ENCODE data around the gene TIFAB.
"Not testable (repeated sequence)": the region's sequence is repeated elsewhere in the genome, so short reads cannot be mapped to it uniquely, and the experiment has no call there.

Gene TIFAB

GRCh38 chr5:135452321-135453030 lies at the start of gene TIFAB:
Gene TIFAB (minus strand): TSS chr5:135452351. CDS start chr5:135449939, 2,412 bp downstream.
- DNase-seq: peak in 1 of 56 donors; percentile 6

DNA sequence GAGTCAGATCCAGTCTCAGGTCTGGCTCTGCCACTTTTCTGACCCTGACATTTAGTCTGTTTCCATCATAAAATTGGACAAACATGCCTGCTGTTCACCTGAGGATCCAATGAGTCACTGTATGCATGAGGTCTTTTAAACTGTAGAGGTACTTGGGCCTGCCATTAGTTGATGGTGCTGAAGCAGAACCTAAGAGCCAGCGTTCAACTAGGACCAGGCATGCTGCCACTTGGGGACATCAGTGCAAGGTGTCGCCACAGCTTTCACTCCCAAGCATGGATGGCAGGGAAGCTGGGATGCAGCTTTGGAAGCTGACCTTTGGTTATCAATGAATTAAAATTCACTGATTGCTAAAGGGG lies 46.5 kb upstream of the TIFAB start:
- no peak for DNase-seq

- DNase-seq: peak in 8 of 56 donors; percentile 12 to 54 (median 28)
Measured at GRCh38 chr5:135497971-135498636, 46.0 kb upstream of the TIFAB start.

DNA sequence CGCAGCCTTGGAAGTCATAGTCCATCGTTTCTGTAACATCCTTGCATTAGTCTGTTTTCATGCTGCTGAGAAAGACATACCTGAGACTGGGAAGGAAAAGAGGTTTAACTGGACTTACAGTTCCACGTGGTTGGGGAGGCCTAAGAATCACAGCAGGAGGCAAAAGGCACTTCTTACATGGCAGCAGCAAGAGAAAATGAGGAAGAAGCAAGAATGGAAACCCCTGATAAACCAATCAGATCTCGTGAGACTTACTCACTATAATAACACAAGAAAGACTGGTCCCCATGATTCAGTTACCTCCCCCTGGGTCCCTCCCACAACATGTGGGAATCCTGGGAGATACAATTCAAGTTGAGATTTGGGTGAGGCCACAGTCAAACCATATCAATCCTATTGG lies 43.4 kb upstream of the TIFAB start:
- DNase-seq: not testable (repeated sequence)

- DNase-seq: no peak
Measured at GRCh38 chr5:135494196-135494595, 42.0 kb upstream of the TIFAB start.

GRCh38 chr5:135493406-135494180 lies 41.4 kb upstream of the TIFAB start:
- peak in 1 of 56 donors; percentile 11 for DNase-seq

GRCh38 chr5:135492319-135492626 lies 40.1 kb upstream of the TIFAB start:
- no peak for DNase-seq

GRCh38 chr5:135491552-135492318 lies 39.6 kb upstream of the TIFAB start:
- no peak for DNase-seq

- DNase-seq: no peak
Measured at GRCh38 chr5:135491038-135491551, 38.9 kb upstream of the TIFAB start.

DNA sequence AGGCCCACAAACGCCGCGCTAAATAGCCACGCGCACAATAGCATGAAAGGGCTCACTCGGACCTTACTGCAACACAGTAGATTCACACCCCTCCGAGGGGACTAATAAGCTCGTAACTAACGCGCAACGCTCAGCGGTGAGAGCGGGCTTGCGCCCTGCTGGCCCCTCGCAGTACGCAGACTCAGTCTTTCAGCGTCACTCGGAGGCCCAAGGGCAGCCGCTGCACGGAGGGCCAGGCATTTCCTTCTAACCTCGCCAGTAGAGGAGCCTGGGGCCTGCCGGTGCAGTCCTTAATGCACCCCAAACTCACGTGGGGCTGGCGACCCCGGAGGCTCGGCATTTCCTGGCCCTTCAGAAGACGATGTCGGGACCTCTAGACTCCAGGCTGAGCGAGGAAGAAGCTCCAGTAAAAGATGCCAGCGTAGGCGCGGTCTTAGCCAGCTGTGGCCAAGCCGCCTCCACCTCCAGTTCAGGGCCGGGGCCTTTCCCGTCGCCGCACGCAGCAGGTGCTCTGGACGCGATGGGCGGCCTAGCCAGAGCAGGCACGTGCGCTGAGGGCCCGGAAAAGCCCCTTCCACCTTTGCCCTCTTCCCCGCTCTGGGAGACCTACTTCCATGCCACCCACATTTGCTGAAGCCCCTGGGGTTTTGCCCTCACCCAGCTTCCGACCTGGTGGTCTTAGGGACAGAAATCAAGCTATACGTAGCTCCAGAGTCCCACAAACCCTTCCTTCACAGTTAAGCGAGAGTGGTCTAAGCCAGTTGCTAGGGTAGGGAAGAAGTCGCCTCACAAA lies 38.3 kb upstream of the TIFAB start:
- no peak for DNase-seq

DNA sequence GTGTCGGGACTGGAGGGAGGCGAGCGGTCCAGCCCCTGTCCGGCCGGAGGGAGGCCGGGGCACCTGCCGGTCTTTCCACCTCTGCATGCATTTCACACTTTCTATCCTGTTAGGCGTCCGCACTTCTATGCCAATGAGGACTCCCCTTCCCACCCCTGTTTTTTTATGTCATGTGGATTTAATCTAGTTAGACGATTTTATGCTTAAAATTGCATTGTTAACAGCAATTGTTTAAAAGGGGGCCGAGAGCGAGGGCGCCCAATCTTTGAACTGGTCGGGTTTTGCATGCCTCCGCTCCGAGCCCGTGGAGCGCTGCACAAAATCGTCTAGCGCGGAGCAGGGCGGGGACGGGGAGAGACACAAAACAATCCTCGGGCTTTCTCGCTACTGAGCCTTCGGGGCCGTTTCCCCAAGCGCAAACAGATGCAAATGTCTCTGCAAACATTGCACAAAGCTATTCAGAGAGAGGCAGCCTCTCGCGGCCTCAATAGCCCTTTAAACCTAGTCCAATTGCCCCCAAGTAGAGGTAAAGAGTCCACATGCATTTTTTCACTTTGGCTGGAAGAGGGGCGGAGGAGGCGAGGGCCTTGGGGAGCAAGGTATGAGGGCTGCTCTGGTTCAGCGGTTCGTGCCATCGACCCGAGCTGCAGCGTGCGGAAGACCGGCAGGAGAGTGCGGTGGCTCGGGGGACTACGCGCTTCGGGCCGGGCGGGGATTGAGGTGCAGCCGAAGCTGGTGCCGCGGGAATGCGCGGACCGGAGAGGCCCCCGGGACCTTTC lies 37.5 kb upstream of the TIFAB start:
- no peak for DNase-seq

GRCh38 chr5:135488727-135489465 lies 36.7 kb upstream of the TIFAB start:
- DNase-seq: peak in 40 of 56 donors; percentile 9 to 84 (median 42)

GRCh38 chr5:135487839-135488514 lies 35.8 kb upstream of the TIFAB start:
- no peak for DNase-seq

- no peak for DNase-seq
Measured at GRCh38 chr5:135487037-135487395, 34.9 kb upstream of the TIFAB start.

DNA sequence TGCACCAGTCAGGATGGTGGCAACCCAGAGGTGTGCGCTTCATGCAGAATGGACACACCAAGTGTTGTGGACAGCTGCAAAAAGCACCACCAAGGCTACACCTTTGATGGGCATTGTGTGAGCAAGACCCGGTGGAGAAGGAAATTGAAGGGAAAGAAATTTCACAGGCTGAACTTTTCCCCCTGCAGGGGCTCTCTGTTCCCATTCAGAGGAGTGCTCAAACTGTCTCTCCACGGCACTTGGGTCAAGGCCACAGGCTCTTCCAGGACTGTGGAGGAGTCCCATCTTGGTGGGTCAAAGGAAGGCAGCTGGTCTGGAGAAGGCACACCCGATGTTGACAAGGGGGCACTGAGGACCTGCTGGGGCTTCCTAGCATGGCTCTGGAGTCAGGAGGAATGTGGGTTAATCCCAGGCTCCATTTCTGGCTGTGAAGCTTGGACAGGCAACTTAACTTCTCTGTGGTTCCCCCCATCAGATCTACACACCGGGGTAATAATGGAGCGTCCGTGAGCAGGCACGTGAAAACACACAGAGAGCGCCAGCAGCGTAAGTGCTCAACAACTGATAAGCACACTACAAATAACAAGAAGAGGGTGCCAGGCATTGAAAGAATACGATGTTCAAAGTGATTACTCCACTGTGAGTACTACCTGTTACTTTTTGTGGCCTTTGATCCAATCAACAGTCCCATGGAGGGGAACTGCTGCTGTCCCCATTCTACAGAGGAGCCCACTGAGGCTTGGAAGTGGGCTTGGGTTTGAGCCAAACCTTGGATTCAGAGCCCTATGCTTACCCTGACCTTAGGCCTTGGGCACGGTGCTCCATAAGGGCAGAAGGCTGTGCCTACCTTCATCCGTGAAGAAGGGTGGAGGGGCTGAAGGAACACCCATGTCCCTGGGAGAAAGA lies 34.2 kb upstream of the TIFAB start:
- no peak for DNase-seq

DNA sequence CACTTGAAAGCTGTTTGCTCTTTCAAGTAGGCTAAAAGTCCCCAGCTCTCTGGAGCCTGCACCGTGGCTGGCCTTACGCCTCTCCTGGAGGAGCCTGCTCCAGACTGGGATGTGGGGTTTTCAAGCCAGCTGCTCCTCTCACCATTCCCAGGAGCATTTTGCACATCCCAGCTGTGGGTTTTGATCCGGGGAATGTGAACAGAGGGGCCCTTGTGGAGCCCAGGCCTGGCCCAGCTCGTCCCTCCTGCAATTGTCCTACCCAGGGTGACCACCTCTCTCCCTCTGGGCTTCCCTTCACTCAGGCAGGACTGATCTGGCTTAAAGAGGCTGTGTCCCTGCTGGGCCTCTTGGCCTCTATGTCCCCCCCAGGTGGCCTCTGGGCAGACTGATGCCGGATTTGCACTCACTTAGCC lies 32.5 kb upstream of the TIFAB start:
- no peak for DNase-seq

- DNase-seq: no peak
Measured at GRCh38 chr5:135483254-135483653, 31.1 kb upstream of the TIFAB start.

All from amygdala (tissue), 56 donors.